Stimulated activated CD4-positive, alpha-beta T cell treated with anti-CD3 and anti-CD28 coated beads, Interleukin-1b, Interleukin-23, amount 100 ng/mL, for 48 hours (primary cell): ENCODE data around the gene WHAMM.
"Not testable (repeated sequence)": the region's sequence is repeated elsewhere in the genome, so short reads cannot be mapped to it uniquely, and the experiment has no call there.

Experiments
- DNase-seq: peaks from one replicate; pipeline ENCODE4 v3.0.0-alpha.2; 2020

The WHAMM gene, protein sequence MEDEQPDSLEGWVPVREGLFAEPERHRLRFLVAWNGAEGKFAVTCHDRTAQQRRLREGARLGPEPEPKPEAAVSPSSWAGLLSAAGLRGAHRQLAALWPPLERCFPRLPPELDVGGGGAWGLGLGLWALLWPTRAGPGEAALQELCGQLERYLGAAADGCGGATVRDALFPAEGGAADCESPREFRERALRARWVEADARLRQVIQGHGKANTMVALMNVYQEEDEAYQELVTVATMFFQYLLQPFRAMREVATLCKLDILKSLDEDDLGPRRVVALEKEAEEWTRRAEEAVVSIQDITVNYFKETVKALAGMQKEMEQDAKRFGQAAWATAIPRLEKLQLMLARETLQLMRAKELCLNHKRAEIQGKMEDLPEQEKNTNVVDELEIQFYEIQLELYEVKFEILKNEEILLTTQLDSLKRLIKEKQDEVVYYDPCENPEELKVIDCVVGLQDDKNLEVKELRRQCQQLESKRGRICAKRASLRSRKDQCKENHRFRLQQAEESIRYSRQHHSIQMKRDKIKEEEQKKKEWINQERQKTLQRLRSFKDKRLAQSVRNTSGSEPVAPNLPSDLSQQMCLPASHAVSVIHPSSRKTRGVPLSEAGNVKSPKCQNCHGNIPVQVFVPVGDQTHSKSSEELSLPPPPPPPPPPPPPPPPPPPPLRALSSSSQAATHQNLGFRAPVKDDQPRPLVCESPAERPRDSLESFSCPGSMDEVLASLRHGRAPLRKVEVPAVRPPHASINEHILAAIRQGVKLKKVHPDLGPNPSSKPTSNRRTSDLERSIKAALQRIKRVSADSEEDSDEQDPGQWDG

DNA sequence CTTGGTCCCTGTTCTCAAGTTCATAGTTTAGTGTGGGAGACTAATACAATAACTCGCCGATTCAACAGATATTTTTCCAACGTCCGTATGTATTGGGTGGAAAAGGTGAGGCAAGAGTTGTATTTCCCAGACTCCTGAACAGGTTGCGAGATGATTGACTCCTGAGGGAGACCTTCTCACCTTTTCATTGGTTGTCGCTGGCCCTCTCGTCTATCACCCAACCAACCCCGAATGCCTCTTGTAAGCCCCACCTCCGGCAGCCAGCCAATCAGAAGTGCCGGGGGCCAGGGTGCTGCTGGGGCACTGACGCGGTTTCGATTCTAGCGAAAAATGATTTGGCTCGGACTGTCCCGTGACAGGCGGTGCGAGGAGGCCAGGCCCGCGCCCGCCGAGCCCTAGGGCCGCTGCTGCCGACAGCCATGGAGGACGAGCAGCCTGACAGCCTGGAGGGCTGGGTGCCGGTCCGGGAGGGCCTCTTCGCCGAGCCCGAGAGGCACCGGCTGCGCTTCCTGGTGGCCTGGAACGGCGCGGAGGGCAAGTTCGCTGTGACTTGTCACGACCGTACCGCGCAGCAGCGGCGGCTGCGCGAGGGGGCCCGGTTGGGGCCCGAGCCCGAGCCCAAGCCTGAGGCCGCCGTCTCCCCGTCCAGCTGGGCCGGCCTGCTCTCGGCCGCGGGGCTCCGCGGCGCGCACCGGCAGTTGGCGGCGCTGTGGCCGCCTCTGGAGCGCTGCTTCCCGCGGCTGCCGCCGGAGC, at the start of gene WHAMM:
TSS of gene WHAMM (plus strand) at position 321 of the 753 bp plus-strand sequence. CDS start at position 420, 99 bp downstream.
- DNase-seq: peak; percentile 96

DNA sequence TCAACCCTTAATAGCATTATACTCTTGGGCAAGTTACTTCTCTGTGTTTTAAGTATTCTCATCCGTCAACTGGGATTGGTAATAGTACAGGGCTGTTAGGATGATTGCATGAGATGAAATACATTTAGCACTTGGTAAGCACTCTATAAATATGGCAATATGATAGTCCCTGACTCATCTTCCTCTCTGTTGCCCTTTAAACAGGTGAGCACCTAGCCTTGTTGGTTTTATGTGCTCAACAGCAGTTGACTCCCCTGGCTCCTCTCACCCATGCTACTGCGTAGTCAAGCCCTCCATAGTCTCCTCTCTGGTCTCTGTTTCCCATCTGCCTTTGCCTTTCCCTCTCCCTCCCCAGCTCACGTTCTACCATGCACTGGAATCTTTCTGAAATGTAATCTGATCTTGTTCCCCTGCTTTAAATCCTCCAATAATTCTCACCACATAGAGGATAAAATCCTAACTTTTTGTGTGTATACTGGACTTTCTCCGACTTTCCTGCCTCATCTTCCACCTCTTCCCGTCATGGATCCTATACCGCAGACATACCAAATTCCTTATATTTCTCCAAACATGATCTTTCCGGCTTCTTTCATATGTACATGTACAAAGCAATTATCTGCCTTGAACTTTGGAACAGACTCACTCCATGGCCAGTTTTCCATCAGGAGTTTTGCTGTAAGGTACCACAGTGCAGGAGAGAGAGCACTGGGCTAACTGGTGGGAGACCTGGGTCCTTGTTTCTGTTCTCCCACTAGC, 45.9 kb upstream of the WHAMM start:
- no peak for DNase-seq

DNA sequence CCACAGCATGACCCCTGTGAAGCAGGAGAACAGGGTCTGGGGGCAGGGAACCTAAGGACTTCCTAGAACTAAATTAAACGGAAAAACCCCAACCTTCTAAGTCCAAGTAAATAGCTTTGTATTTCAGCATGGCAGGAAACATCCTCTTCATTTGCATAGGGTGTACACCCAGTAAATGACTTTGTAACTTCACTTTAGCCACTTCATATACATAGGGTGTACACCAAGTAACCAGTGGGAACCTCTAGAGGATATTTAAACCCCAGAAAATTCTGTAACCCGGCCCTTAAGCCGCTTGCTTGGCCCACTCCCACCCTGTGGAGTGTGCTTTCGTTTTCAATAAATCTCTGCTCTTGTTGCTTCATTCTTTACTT, 45.3 kb upstream of the WHAMM start:
- no peak for DNase-seq

DNA sequence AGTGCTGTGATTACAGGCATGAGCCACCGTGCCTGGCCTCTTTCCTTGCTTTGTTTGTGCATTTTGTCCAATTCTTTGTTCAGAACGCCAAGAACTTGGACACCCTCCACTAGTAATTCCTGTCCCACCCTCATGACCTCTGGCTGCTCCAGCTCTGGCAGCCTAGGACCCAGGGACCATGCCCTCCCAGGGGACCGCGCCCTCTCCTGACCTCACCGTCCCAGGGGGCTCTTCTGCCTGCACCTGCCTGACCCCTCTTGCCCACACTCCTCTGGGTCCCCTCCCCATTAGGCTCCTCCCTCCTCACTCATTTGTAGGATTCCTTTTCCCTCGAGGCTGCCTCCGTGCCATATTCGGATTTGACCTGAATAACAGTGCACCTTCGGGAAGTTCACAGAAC, 44.7 kb upstream of the WHAMM start:
- no peak for DNase-seq

DNA sequence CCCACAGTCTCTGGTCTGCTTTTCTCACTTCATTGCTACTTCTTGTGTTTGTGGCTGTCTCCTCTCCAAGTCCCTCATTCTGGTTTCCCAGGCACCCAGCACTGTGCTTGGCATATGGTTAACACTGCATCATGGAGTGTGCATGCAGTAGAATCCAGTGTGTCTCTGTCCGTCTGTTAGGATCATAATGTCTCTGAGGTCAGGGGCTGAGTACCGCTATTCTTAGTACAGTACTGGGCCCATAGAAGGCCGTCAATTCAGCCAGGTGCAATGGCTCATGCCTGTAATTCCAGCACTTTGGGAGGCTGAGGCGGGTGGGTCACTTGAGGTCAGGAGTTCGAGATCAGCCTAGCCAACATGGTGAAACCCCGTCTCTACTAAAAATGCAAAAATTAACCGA, 43.2 kb upstream of the WHAMM start:
- DNase-seq: not testable (repeated sequence)

DNA sequence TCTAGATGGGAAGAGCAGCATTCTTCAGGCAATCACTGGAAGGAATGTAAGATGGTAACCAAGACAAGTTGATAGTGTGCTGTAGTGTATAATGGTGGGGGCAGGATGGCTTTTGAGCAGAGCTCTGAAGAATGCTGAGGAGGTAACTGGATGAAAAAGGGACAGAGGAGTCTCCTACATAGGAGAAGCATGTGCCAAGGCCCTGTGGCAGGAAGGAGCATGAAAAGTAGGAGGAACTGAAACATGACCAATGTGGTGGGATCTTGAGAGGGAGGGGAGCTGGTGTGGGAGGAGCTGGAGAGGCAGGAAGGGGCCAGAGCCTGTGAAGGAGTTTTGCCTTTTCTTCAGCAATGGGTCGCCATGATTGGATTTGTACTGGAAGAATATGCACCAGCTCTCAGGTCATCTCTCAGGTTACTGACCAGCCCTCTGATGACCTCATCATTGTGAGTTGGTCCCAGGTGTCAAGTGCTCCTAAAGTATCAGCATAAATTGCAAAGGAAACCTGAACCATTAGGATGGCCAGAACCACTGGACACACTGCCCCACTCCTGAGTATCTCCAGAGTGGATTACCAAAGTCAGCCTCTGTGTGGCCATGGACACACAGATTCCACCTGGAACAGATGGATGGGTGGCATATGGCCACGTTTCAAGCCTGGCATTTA, 42.1 kb upstream of the WHAMM start:
- no peak for DNase-seq

DNA sequence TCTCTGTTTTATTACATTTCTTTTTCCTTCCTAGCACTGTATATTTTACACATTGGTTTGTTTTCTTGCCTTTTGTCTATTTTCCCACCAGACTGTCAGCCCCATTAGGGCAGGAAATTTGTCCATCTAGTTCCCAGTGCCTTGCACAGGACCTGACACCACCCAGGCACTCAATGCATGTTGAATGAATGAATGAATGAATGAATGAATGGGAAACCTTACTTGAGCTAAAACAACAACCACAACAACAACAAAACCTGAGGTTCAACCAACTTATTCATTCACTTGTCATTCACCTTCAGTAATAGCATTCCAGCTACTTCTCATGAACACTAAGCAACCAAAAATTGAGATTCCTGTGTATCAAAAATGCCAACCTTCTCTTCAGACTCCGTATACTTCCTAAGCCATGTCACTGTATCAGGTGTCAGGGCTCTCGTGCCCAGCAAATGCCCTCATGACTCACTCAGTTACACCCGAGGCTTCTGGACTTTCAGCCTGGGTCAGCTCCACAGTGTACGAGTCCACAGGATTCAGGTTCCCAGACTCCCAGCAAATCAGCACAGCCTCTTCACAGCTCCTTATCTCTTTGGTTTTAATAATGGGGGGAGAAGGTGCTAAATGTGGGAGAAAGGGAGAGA, 40.9 kb upstream of the WHAMM start:
- no peak for DNase-seq

DNA sequence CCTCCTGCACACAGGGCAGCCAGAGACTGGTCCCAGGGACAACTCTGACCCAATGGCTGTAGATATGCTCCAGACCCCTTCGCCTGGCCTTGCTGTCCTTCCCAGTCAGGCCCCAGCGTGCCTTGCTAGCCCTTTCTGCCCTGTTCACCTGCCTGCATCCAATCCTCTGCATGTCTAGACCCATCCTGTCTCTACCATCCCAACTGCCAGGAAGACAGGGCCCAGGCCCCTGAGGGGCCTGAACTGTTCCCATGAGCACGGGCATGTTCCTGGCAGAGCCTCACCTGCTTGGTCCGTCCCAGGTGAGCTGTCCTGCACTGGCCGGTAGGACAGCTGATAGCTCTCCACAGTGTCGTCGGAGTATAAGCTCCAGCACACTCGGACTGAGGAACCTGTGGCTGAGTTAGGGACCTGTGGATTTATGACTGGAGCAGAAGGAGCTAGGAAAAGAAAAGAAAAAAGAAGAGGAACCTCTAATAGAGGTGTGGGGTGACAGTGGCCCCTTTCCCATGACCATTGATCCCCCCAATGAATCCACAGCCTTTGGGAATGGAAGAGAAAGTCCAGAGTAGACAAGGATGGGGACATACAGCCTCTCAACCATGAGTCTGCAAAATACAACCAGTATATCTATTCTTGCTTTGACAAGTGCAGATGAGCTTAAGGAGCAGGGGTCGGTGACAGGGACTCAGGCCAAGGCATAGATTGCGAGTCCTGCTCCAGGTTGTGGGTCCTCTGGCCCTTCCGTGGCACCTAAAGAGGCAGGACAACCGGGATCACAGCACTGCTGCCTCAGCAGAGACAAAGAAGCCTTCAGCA, 37.4 kb upstream of the WHAMM start:
- DNase-seq: no peak

DNA sequence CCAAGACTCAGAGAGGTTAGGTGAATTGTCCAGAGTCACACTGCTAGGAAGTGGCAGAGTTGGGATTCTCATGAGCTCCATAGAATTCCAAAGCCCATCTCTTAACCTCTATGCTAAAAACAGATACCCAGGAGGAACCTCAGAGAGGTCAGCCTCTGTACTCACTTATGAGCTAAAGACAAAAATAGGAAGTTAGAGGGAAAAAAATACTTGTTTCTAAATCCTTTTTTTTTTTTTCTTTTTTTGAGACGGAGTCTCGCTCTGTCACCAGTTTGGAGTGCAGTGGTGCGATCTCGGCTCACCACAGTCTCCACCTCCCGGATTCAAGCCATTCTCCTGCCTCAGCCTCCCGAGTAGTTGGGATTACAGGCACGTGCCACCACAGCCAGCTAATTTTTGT, 34.9 kb upstream of the WHAMM start:
- no peak for DNase-seq

DNA sequence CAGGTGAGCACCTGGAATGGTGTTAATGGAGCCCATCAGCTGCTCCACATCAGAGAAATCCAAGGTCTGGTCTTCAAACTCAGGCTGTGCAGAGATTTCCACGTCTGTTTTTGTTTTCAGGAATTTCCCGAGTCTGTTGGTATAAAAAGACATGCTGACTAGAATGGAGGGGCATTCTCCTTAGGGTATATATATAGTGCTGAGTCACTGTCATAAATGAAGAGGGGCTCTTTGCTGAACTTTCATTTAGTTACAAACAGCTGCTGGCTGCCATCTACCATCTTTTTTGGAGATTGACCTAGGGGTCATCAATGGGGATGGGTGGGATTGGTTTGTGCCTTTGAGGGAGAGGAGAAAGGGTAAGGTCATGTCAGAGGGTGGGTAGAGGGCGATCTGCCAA, 30.7 kb upstream of the WHAMM start:
- DNase-seq: no peak

DNA sequence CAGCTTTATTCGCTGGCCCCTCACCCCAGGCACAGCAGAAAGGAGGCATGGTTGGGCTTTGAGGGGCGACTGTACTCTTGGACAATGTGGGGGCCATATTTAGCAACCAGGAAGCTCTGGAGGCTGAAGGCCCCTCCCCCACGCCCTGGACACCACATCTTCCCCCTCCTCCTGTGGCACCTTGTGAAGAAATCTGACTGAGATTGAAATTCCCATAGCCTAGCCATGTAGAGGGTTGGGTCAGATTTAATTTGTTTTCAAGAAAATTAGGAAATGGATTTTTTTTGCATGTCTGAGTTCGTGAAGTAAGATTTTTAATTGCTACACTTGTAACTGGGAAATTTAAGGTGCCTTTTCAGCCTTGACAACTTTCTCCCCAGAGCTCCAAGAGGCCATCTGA, 28.1 kb upstream of the WHAMM start:
- no peak for DNase-seq

DNA sequence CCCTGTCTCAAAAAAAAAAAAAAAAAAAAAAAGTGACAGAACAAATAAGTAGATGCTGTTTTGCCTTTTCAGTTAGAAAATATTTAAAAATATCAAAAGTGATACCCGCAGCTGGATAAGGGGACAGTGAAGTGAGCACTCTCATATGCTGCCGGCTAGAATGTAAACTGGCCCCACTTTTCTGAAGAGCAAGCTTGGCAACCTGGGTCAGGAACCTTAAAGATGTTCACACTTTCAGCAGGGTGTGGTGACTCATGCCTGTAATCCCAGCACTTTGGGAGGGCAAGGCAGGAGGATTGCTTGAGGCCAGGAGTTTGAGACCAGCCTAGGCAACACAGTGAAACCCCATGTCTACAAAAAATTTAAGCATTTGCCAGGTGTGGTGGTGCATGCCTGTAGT, 20.9 kb upstream of the WHAMM start:
- no peak for DNase-seq

DNA sequence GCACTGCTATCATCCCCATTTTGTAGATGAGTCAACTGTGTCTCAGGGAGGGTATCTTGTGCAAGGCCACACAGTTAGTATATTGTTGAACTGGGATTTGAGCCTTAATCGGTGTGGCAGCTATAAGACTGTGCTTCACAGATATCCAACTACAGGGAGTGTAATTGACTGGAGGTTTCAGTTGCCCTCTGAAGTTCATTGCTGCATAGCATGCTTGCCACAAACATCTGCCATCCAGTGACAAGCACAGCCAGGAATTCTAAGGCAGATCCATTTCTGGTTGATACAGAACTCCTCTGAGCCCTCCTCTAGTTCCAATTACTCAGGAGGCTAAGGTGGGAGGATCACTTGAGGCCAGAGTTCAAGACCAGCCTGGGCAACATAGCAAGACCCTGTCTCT, 19.9 kb upstream of the WHAMM start:
- no peak for DNase-seq

DNA sequence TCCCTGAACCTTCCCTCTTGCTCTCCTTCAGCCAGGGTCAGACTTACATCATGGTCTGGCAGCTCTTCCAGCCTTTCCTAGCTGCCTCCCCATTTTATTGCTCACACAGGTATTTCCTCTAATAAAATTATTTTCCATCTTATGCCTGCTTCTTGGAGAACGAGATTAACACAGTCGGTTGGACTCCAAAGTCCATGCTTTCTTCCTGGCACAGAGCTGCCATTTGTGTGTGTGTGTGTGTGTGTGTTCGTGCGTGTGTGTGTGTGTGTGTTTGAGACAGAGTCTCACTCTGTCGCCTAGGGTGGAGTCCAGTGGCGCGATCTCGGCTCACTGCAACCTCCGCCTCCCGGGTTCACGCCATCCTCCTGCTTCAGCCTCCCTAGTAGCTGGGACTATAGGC, 19.1 kb upstream of the WHAMM start:
- no peak for DNase-seq

DNA sequence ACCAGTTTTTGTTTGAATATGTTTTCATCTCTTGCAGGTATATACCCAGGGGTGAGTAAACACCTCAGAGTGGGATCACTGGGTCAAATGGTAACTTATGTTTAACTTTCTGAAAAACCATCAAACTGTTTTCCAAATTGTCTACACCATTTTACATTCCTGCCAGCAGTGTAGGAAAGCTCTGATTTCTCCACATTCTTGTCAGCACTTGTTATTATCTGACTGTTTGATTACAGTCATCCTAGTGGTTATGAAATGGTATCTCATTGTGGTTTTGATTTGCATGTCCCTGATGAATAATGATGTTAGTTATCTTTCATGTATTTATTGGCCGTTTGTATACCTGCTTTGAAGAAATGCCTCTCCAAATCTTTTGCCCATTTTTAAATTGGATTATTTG, 17.4 kb upstream of the WHAMM start:
- no peak for DNase-seq

DNA sequence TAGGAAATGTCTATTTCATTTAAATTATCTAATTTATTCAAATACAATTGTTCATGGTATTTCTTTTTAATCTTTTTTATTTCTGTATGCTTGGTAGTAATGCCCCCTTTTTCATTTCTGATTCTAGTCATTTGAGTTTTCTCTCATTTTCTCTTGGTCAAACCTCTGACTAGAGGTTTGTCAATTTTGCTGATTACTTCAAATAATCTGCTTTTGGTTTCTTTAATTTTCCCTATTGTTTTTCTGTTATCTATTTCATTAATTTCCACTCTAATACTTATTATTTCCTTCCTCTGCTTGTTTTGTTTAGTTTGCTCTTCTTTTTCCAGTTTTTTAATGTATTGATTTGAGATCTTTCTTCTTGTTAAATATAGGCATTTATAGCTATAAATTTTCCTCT, 15.7 kb upstream of the WHAMM start:
- DNase-seq: no peak

DNA sequence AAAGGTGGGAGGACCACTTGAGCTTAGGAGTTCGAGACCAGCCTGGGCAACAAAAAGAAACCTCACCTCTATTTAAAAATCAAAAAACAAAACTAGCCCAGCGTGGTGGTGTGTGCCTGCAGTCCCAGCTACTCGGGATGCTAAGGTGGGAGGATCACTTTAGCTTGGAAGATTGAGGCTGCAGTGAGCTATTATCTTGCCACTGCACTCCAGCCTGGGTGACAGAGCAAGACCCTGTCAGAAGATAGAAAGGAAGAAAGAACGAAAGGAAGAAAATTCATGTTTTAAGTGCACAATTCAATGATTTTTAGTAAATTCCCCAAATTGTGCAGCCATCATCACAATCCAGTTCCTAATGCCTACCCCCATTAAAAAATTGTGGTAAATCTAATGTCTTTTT, 11.3 kb upstream of the WHAMM start:
- DNase-seq: no peak

DNA sequence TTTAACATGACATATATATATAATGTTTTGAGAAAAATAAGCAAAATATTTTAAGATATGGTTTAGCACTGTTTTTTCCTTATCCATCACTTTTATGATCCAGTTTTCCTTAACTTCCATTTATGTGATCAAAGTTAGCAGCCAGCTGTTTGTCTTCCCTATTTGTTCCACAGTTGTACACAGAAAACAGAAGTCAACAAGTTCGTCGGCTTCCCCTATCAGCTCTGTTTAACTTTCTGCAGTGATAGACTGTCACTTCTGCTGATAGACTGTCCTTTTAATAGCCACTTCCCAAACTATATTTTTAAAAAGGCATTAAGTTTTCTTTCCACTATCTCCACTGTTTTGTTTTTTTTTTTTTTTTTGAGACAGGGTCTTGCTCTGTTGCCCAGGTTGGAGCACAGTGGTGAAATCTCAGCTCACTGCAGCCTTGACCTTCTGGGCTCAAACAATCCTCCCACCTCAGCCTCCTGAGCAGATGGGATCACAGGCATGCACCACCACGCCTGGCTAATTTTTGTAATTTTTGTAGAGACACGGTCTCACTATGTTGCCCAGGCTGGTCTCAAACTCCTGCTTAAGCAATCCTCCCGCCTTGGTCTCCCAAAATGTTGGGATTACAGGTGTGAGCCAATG, 10.8 kb upstream of the WHAMM start:
- DNase-seq: no peak

DNA sequence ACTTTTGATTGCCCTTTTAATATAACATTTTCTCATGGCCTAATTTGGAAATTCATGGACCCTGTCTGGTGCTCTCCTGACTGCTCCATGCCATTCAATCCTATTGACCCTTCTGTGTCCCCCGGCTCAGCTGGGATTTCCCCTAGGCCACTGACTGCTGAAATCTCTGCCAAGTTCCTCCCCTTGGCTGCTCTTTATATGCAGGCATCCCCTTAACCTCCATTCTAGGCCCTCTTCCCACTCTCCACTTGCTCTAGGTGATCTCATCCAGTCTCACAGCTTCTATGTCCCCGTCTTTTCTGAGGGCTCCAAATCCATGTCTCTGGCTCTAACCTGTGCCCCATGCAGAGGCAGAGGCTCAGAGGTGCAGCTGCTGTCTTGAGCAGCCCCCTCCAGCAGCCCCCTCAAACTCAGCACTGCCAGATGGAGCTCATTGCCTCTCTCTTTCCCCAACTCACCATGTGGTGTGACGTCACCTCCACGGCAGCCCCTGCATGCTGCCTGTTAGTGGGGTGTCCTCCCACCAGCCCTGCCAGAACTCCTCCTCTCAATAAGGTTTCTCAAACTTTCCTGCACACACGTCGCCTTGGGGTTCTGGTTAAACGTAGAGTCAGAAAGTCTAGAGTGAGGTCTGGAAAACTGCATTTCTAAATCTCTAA, 10.1 kb upstream of the WHAMM start:
- DNase-seq: no peak

DNA sequence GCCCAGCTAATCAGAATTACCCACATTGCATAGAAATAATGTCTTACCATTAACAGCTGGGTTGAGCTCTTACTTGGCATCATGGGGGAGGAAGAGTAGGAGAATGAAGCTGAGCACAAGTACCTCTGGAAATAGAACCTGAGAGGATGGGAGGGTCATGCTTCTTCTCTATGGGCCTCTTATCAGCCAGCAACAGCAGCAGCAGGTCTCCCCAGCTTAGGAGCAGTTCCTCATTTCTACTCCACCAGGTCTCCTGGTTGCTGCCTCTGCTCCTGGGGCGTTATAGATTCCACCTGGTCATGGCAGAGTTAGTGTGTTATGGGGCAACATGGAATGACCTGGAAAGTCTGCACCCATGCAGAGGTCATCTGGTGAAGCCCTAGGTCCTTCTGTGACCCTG, 6.9 kb upstream of the WHAMM start:
- no peak for DNase-seq
